T-helper 1 cell (primary cell): ENCODE data around the gene PARP12.

Experiments
- DNase-seq, 5 donors: peaks; one replicate each; pipeline ENCODE4 v3.0.0-alpha.2; 2012 to 2020

Gene PARP12

GRCh38 chr7:139990571-139991268 is 72.0 kb downstream of the PARP12 start:
- no peak for DNase-seq

GRCh38 chr7:139990142-139990535 is 72.6 kb downstream of the PARP12 start:
- DNase-seq = no peak

- no peak for DNase-seq
These were observed 73.2 kb downstream of the PARP12 start for GRCh38 chr7:139989366-139990141.

GRCh38 chr7:139987691-139988516 is 74.8 kb downstream of the PARP12 start:
- DNase-seq = no peak

GRCh38 chr7:139985811-139986210 is 76.9 kb downstream of the PARP12 start:
- DNase-seq = no peak

- DNase-seq = no peak
These were observed 77.9 kb downstream of the PARP12 start for GRCh38 chr7:139984642-139985539.

- DNase-seq = no peak
These were observed 79.5 kb downstream of the PARP12 start for GRCh38 chr7:139982927-139983920.

GRCh38 chr7:139981511-139981895 is 81.2 kb downstream of the PARP12 start:
- no peak for DNase-seq

- no peak for DNase-seq
These were observed 85.7 kb downstream of the PARP12 start for GRCh38 chr7:139976838-139977656.

GRCh38 chr7:139976055-139976837 is 86.5 kb downstream of the PARP12 start:
- DNase-seq = no peak

GRCh38 chr7:139974179-139974811 is 88.5 kb downstream of the PARP12 start:
- DNase-seq = no peak
